ENCODE results near the gene ETV5.
"Not testable (repeated sequence)": the region's sequence is repeated elsewhere in the genome, so short reads cannot be mapped to it uniquely, and the experiment has no call there.

ETV5 gene

GRCh38 chr3:186054792-186055352, 54.0 kb downstream of the ETV5 start:
- DNase-seq (ENCODE audit: low spot score), result no peak
- H3K4me3 Mint-ChIP-seq, result no peak overlapping the region
- peaks cover 2% of the 10 kb centered on the region for H3K4me1 Mint-ChIP-seq (ENCODE audit: low read depth)
- H3K36me3 Mint-ChIP-seq (ENCODE audit: low read depth), result no peaks in the 10 kb centered on the region
- no peak overlapping the region for H3K27ac Mint-ChIP-seq
- H3K27me3 Mint-ChIP-seq (ENCODE audit: low read depth), result peaks cover 76% of the 10 kb centered on the region
- H3K9me3 Mint-ChIP-seq, result no peaks in the 10 kb centered on the region

- Mint-ChIP-seq H3K9me3 (no peaks in the 10 kb centered on the region), H3K36me3 (ENCODE audit: low read depth) (no peaks in the 10 kb centered on the region), H3K4me1 (ENCODE audit: low read depth) (no peaks in the 10 kb centered on the region), H3K27me3 (ENCODE audit: low read depth) (peaks cover 82% of the 10 kb centered on the region), H3K4me3 (no peak overlapping the region), H3K27ac (no peak overlapping the region)
- no peak for DNase-seq (ENCODE audit: low spot score)
Measured at GRCh38 chr3:186053954-186054791, 54.7 kb downstream of the ETV5 start.

- no peaks in the 10 kb centered on the region for H3K36me3 Mint-ChIP-seq (ENCODE audit: low read depth)
- H3K27me3 Mint-ChIP-seq (ENCODE audit: low read depth), result peaks cover 74% of the 10 kb centered on the region
- DNase-seq (ENCODE audit: low spot score), result no peak
- H3K4me3 Mint-ChIP-seq, result no peak overlapping the region
- H3K27ac Mint-ChIP-seq, result no peak overlapping the region
- no peaks in the 10 kb centered on the region for H3K4me1 Mint-ChIP-seq (ENCODE audit: low read depth)
- no peaks in the 10 kb centered on the region for H3K9me3 Mint-ChIP-seq
Measured at GRCh38 chr3:186052096-186052840, 56.6 kb downstream of the ETV5 start.

- peaks cover 62% of the 10 kb centered on the region for H3K27me3 Mint-ChIP-seq (ENCODE audit: low read depth)
- no peak overlapping the region for H3K27ac Mint-ChIP-seq
- DNase-seq (ENCODE audit: low spot score), result no peak
- H3K4me1 Mint-ChIP-seq (ENCODE audit: low read depth), result no peaks in the 10 kb centered on the region
- H3K4me3 Mint-ChIP-seq, result no peak overlapping the region
- H3K36me3 Mint-ChIP-seq (ENCODE audit: low read depth), result no peaks in the 10 kb centered on the region
- no peaks in the 10 kb centered on the region for H3K9me3 Mint-ChIP-seq
Measured at GRCh38 chr3:186049001-186049400, 59.9 kb downstream of the ETV5 start.

- H3K9me3 Mint-ChIP-seq, result no peaks in the 10 kb centered on the region
- H3K27me3 Mint-ChIP-seq (ENCODE audit: low read depth), result peaks cover 60% of the 10 kb centered on the region
- no peak overlapping the region for H3K27ac Mint-ChIP-seq
- no peak overlapping the region for H3K4me3 Mint-ChIP-seq
- no peak for DNase-seq (ENCODE audit: low spot score)
- H3K4me1 Mint-ChIP-seq (ENCODE audit: low read depth), result no peaks in the 10 kb centered on the region
- H3K36me3 Mint-ChIP-seq (ENCODE audit: low read depth), result no peaks in the 10 kb centered on the region
Measured at GRCh38 chr3:186048119-186048518, 60.8 kb downstream of the ETV5 start.

- no peak for DNase-seq (ENCODE audit: low spot score)
- peaks cover 58% of the 10 kb centered on the region for H3K27me3 Mint-ChIP-seq (ENCODE audit: low read depth)
- no peaks in the 10 kb centered on the region for H3K36me3 Mint-ChIP-seq (ENCODE audit: low read depth)
- H3K9me3 Mint-ChIP-seq, result no peaks in the 10 kb centered on the region
- H3K4me1 Mint-ChIP-seq (ENCODE audit: low read depth), result no peaks in the 10 kb centered on the region
- H3K4me3 Mint-ChIP-seq, result no peak overlapping the region
- H3K27ac Mint-ChIP-seq, result no peak overlapping the region
Measured at GRCh38 chr3:186046838-186047237, 62.1 kb downstream of the ETV5 start.

GRCh38 chr3:186044968-186045367, 63.9 kb downstream of the ETV5 start:
- no peak overlapping the region for H3K27ac Mint-ChIP-seq
- no peak for DNase-seq (ENCODE audit: low spot score)
- no peak overlapping the region for H3K4me3 Mint-ChIP-seq
- no peaks in the 10 kb centered on the region for H3K4me1 Mint-ChIP-seq (ENCODE audit: low read depth)
- no peaks in the 10 kb centered on the region for H3K36me3 Mint-ChIP-seq (ENCODE audit: low read depth)
- H3K9me3 Mint-ChIP-seq, result no peaks in the 10 kb centered on the region
- H3K27me3 Mint-ChIP-seq (ENCODE audit: low read depth), result peaks cover 53% of the 10 kb centered on the region

GRCh38 chr3:186044427-186044826, 64.5 kb downstream of the ETV5 start:
- Mint-ChIP-seq H3K27me3 (ENCODE audit: low read depth) (peaks cover 51% of the 10 kb centered on the region), H3K4me1 (ENCODE audit: low read depth) (no peaks in the 10 kb centered on the region), H3K4me3 (no peak overlapping the region), H3K36me3 (ENCODE audit: low read depth) (no peaks in the 10 kb centered on the region), H3K9me3 (no peaks in the 10 kb centered on the region), H3K27ac (no peak overlapping the region)
- no peak for DNase-seq (ENCODE audit: low spot score)

- H3K27ac Mint-ChIP-seq, result no peak overlapping the region
- no peaks in the 10 kb centered on the region for H3K4me1 Mint-ChIP-seq (ENCODE audit: low read depth)
- no peaks in the 10 kb centered on the region for H3K36me3 Mint-ChIP-seq (ENCODE audit: low read depth)
- no peak for DNase-seq (ENCODE audit: low spot score)
- H3K9me3 Mint-ChIP-seq, result no peaks in the 10 kb centered on the region
- peaks cover 43% of the 10 kb centered on the region for H3K27me3 Mint-ChIP-seq (ENCODE audit: low read depth)
- H3K4me3 Mint-ChIP-seq, result no peak overlapping the region
Measured at GRCh38 chr3:186042521-186043202, 66.2 kb downstream of the ETV5 start.

- H3K27ac Mint-ChIP-seq, result no peak overlapping the region
- H3K36me3 Mint-ChIP-seq (ENCODE audit: low read depth), result no peaks in the 10 kb centered on the region
- peaks cover 48% of the 10 kb centered on the region for H3K27me3 Mint-ChIP-seq (ENCODE audit: low read depth)
- no peaks in the 10 kb centered on the region for H3K4me1 Mint-ChIP-seq (ENCODE audit: low read depth)
- no peak for DNase-seq (ENCODE audit: low spot score)
- H3K4me3 Mint-ChIP-seq, result no peak overlapping the region
- no peaks in the 10 kb centered on the region for H3K9me3 Mint-ChIP-seq
Measured at GRCh38 chr3:186042036-186042435, 66.9 kb downstream of the ETV5 start.

- no peaks in the 10 kb centered on the region for H3K36me3 Mint-ChIP-seq (ENCODE audit: low read depth)
- DNase-seq (ENCODE audit: low spot score), result no peak
- H3K4me1 Mint-ChIP-seq (ENCODE audit: low read depth), result no peaks in the 10 kb centered on the region
- no peaks in the 10 kb centered on the region for H3K9me3 Mint-ChIP-seq
- no peak overlapping the region for H3K27ac Mint-ChIP-seq
- peaks cover 26% of the 10 kb centered on the region for H3K27me3 Mint-ChIP-seq (ENCODE audit: low read depth)
- H3K4me3 Mint-ChIP-seq, result no peak overlapping the region
Measured at GRCh38 chr3:186038360-186038759, 70.5 kb downstream of the ETV5 start.

GRCh38 chr3:186035277-186035676, 73.6 kb downstream of the ETV5 start:
- Mint-ChIP-seq H3K9me3 (no peaks in the 10 kb centered on the region), H3K27me3 (ENCODE audit: low read depth) (peaks cover 18% of the 10 kb centered on the region), H3K4me1 (ENCODE audit: low read depth) (no peaks in the 10 kb centered on the region), H3K27ac (no peak overlapping the region), H3K36me3 (ENCODE audit: low read depth) (no peaks in the 10 kb centered on the region), H3K4me3 (no peak overlapping the region)
- DNase-seq (ENCODE audit: low spot score), result no peak

GRCh38 chr3:186032321-186032720, 76.6 kb downstream of the ETV5 start:
- DNase-seq (ENCODE audit: low spot score), result no peak
- Mint-ChIP-seq H3K27ac (no peak overlapping the region), H3K4me1 (ENCODE audit: low read depth) (no peaks in the 10 kb centered on the region), H3K27me3 (ENCODE audit: low read depth) (peaks cover 16% of the 10 kb centered on the region), H3K9me3 (no peaks in the 10 kb centered on the region), H3K36me3 (ENCODE audit: low read depth) (no peaks in the 10 kb centered on the region), H3K4me3 (no peak overlapping the region)

- H3K9me3 Mint-ChIP-seq; H3K36me3 Mint-ChIP-seq (ENCODE audit: low read depth); H3K4me1 Mint-ChIP-seq (ENCODE audit: low read depth); H3K4me3 Mint-ChIP-seq; DNase-seq (ENCODE audit: low spot score); H3K27ac Mint-ChIP-seq: not testable (repeated sequence)
- H3K27me3 Mint-ChIP-seq (ENCODE audit: low read depth), result peaks cover 39% of the 10 kb centered on the region
Measured at GRCh38 chr3:186025993-186026392, 82.9 kb downstream of the ETV5 start.

Measured in T-helper 2 cell treated with Interferon-gamma antibody and Interleukin-4, amounts not matched to agents 5 μg/mL and 100 μg/mL, for 36 hours (primary cell).